Cardiac muscle cell (in vitro differentiated cells and primary cell): ENCODE measurements around the gene MAP4. TPM values are rescaled to one million over a fixed set of nuclear protein-coding genes. Genes with fewer than 3 reads are reported as not detected.
A peak's percentile ranks its signal among the peaks of the same experiment; 100 is the strongest.

ENCODE experiments used
- DNase-seq, 2 donors: peaks; one replicate each; pipeline versions ENCODE4 v3.0.0 to v3.0.0-alpha.2; 2010 to 2017; ENCODE audit warnings: low read depth in 1 of 2, low spot score in 1 of 2
- H3K27ac ChIP-seq: fragments of 200-600 bp; sonication (generic); 2 replicates; pipeline ENCODE4 v1.5.1; 2016
- H3K27me3 ChIP-seq: fragments of 200-600 bp; sonication (generic); 2 replicates; pipeline ENCODE4 v1.6.0; 2016; ENCODE audit warnings: control low read depth
- H3K36me3 ChIP-seq: fragments of 200-600 bp; sonication (generic); 2 replicates; pipeline ENCODE4 v1.5.1; 2016; ENCODE audit warnings: control low read depth
- H3K4me1 ChIP-seq: fragments of 200-600 bp; sonication (generic); 2 replicates; pipeline ENCODE4 v1.8.1; 2017; ENCODE audit warnings: low read depth, mild to moderate bottlenecking, mixed run types
- H3K4me3 ChIP-seq: fragments of 200-600 bp; sonication (generic); 2 replicates; pipeline ENCODE4 v1.5.1; 2016; ENCODE audit warnings: mild to moderate bottlenecking
- H3K9me3 ChIP-seq: fragments of 200-600 bp; sonication (generic); 2 replicates; pipeline ENCODE4 v1.5.1; 2017; ENCODE audit warnings: low read depth, mild to moderate bottlenecking, control low read depth
- CTCF ChIP-seq: IDR thresholded peaks from 2 replicates; pipeline ENCODE4 v1.5.1; 2012; ENCODE audit warnings: low read depth, mild to moderate bottlenecking, low read length
- polyA plus RNA-seq: library from polyadenylated mRNA; unstranded; fragments of >200 nt; fragmentation: Nextera tagmentation; extraction: Ambion mirVana; gene quantifications from 2 replicates; pipeline ENCODE4 v1.2.1, GENCODE V29; 2016
- total RNA-seq: library from RNA; depleted of rRNA; stranded (reverse); fragments of >200 nt; gene quantifications from 2 replicates; pipeline ENCODE4 v1.2.3, GENCODE V29; 2016

Gene MAP4
- total and polyA plus RNA-seq, 2 experiments from 2014 or later, result 136 to 138 TPM

GRCh38 chr3:48022178-48022577, 6.0 kb upstream of the MAP4 start:
- no peaks in the 10 kb centered on the region for H3K27me3 ChIP-seq
- H3K4me3 ChIP-seq, result no peak overlapping the region
- DNase-seq, result no peak
- no peaks in the 10 kb centered on the region for H3K9me3 ChIP-seq
- H3K4me1 ChIP-seq, result peaks cover 12% of the 10 kb centered on the region
- H3K27ac ChIP-seq, result no peak overlapping the region
- H3K36me3 ChIP-seq, result no peaks in the 10 kb centered on the region
- TF ChIP-seq CTCF, result no peak

- H3K27ac ChIP-seq, result no peak overlapping the region
- H3K9me3 ChIP-seq, result no peaks in the 10 kb centered on the region
- peak in 1 of 2 donors; percentile 67 for DNase-seq
- H3K4me1 ChIP-seq, result peaks cover 33% of the 10 kb centered on the region
- H3K4me3 ChIP-seq, result no peak overlapping the region
- no peak for TF ChIP-seq CTCF
- no peaks in the 10 kb centered on the region for H3K36me3 ChIP-seq
- H3K27me3 ChIP-seq, result no peaks in the 10 kb centered on the region
Measured at GRCh38 chr3:48018841-48019240, 2.6 kb upstream of the MAP4 start.

- TF ChIP-seq CTCF, result no peak
- Histone ChIP-seq H3K36me3 (no peaks in the 10 kb centered on the region), H3K27ac (peak overlapping the region; percentile 22), H3K27me3 (no peaks in the 10 kb centered on the region), H3K4me3 (no peak overlapping the region), H3K4me1 (peaks cover 48% of the 10 kb centered on the region), H3K9me3 (no peaks in the 10 kb centered on the region)
- DNase-seq, result peak; percentile 40 to 66
Measured at GRCh38 chr3:48015431-48016180, 610 bp downstream of the MAP4 start.

- TF ChIP-seq CTCF, result no peak
- Histone ChIP-seq H3K36me3 (no peaks in the 10 kb centered on the region), H3K27ac (peak overlapping the region; percentile 2), H3K4me1 (peaks cover 48% of the 10 kb centered on the region), H3K9me3 (no peaks in the 10 kb centered on the region), H3K4me3 (no peak overlapping the region), H3K27me3 (no peaks in the 10 kb centered on the region)
- DNase-seq, result peak in 1 of 2 donors; percentile 35
Measured at GRCh38 chr3:48014358-48014757, 1.9 kb downstream of the MAP4 start.

- Histone ChIP-seq H3K4me1 (peaks cover 48% of the 10 kb centered on the region), H3K9me3 (no peaks in the 10 kb centered on the region), H3K36me3 (no peaks in the 10 kb centered on the region), H3K27ac (peak overlapping the region; percentile 56), H3K4me3 (no peak overlapping the region), H3K27me3 (no peaks in the 10 kb centered on the region)
- no peak for TF ChIP-seq CTCF
- peak; percentile 77 to 81 for DNase-seq
Measured at GRCh38 chr3:48013288-48013980, 2.8 kb downstream of the MAP4 start.
